DOHH2 (cell line): ENCODE results near the gene SEC14L1.
"Not testable (repeated sequence)": the region's sequence is repeated elsewhere in the genome, so short reads cannot be mapped to it uniquely, and the experiment has no call there.

Experiments
- H3F3A ChIP-seq: fragments of 200-600 bp; sonication (generic), shearing (Covaris generic); 2 replicates; pipeline ENCODE4 v1.6.0; 2016; ENCODE audit warnings: antibody characterized with exemption, mild to moderate bottlenecking; ENCODE audit not compliant: control insufficient read depth, insufficient read depth
- H3K27ac ChIP-seq: fragments of 200-600 bp; sonication (generic); 2 replicates; pipeline ENCODE4 v1.5.1; 2014; ENCODE audit warnings: low read depth, mild to moderate bottlenecking, low read length, moderate library complexity
- H3K27me3 ChIP-seq: fragments of 200-600 bp; sonication (generic); 2 replicates; pipeline ENCODE4 v1.6.1; 2014; ENCODE audit warnings: mild to moderate bottlenecking, low read length, mixed read lengths; ENCODE audit not compliant: control insufficient read depth
- H3K36me3 ChIP-seq: fragments of 200-600 bp; sonication (generic); 2 replicates; pipeline ENCODE4 v1.6.1; 2014; ENCODE audit warnings: mild to moderate bottlenecking, low read length, moderate library complexity, mixed read lengths; ENCODE audit not compliant: control insufficient read depth
- H3K4me1 ChIP-seq: fragments of 200-600 bp; sonication (generic); 2 replicates; pipeline ENCODE4 v1.6.1; 2014; ENCODE audit warnings: mild to moderate bottlenecking, low read length, mixed read lengths; ENCODE audit not compliant: control insufficient read depth
- H3K4me2 ChIP-seq: fragments of 200-600 bp; sonication (generic); 2 replicates; pipeline ENCODE4 v1.6.0; 2014; ENCODE audit warnings: mild to moderate bottlenecking, low read length, moderate library complexity
- H3K4me3 ChIP-seq: fragments of 200-600 bp; sonication (generic); 2 replicates; pipeline ENCODE4 v1.5.1; 2014; ENCODE audit warnings: mild to moderate bottlenecking, low read length, mixed read lengths
- H3K79me2 ChIP-seq: fragments of 200-600 bp; sonication (generic); 2 replicates; pipeline ENCODE4 v1.6.1; 2014; ENCODE audit warnings: mild to moderate bottlenecking, low read length, mixed read lengths; ENCODE audit not compliant: control insufficient read depth
- H3K9me2 ChIP-seq: fragments of 200-600 bp; sonication (generic); replicated peaks from 2 replicates; pipeline ENCODE4 v1.6.1; 2014; ENCODE audit warnings: mild to moderate bottlenecking, low read length, mixed read lengths; ENCODE audit not compliant: control insufficient read depth
- H3K9me3 ChIP-seq: fragments of 200-600 bp; sonication (generic); 2 replicates; pipeline ENCODE4 v1.6.1; 2014; ENCODE audit warnings: antibody characterized with exemption, low read length, mixed read lengths; ENCODE audit not compliant: control insufficient read depth, insufficient read depth
- H4K20me1 ChIP-seq: fragments of 200-600 bp; sonication (generic); 2 replicates; pipeline ENCODE4 v1.6.0; 2014; ENCODE audit warnings: low read depth, mild to moderate bottlenecking, antibody characterized with exemption, low read length, moderate library complexity; ENCODE audit not compliant: control insufficient read depth, insufficient read depth
- CTCF ChIP-seq: fragments of 200-600 bp; sonication (generic); IDR thresholded peaks from one replicate; pipeline ENCODE4 v1.5.1; 2014; ENCODE audit warnings: antibody characterized with exemption, mild to moderate bottlenecking, low read depth, low read length; ENCODE audit not compliant: poor library complexity, severe bottlenecking
- EZH2phosphoT487 ChIP-seq: fragments of 200-600 bp; sonication (generic); IDR thresholded peaks from 2 replicates; pipeline ENCODE4 v1.6.1; 2017; ENCODE audit warnings: borderline replicate concordance, mild to moderate bottlenecking, antibody characterized with exemption, low read length, moderate library complexity, mixed read lengths

The SEC14L1 gene

GRCh38 chr17:77247609-77248008, 106.8 kb downstream of the SEC14L1 start:
- Histone ChIP-seq H3K27ac (no peak overlapping the region), H3K9me3 (no peaks in the 10 kb centered on the region), H4K20me1 (no peaks in the 10 kb centered on the region), H3K4me2 (peak overlapping the region; percentile 98), H3K36me3 (no peaks in the 10 kb centered on the region), H3K27me3 (peaks cover 35% of the 10 kb centered on the region), H3F3A (peaks cover 4% of the 10 kb centered on the region; the same call in 1 of the 2 replicates), H3K9me2 (no peaks in the 10 kb centered on the region), H3K79me2 (no peaks in the 10 kb centered on the region), H3K4me1 (peaks cover 28% of the 10 kb centered on the region), H3K4me3 (peak overlapping the region; percentile 71)
- TF ChIP-seq CTCF (no peak), EZH2phosphoT487 (no peak)

- Histone ChIP-seq H3K36me3 (no peaks in the 10 kb centered on the region), H3K79me2 (no peaks in the 10 kb centered on the region), H3F3A (peaks cover 2% of the 10 kb centered on the region; the same call in 1 of the 2 replicates), H3K9me2 (no peaks in the 10 kb centered on the region), H3K4me2 (no peak overlapping the region), H3K27ac (no peak overlapping the region), H4K20me1 (no peaks in the 10 kb centered on the region), H3K27me3 (peaks cover 36% of the 10 kb centered on the region), H3K4me3 (no peak overlapping the region), H3K9me3 (no peaks in the 10 kb centered on the region), H3K4me1 (peaks cover 28% of the 10 kb centered on the region)
- TF ChIP-seq CTCF: no peak
- TF ChIP-seq EZH2phosphoT487: no peak
These were observed 107.7 kb downstream of the SEC14L1 start for GRCh38 chr17:77248216-77249114.

- no peak for TF ChIP-seq CTCF
- TF ChIP-seq EZH2phosphoT487: no peak
- H3F3A ChIP-seq: no peaks in the 10 kb centered on the region
- H3K4me2 ChIP-seq: no peak overlapping the region
- H3K4me1 ChIP-seq: peaks cover 10% of the 10 kb centered on the region
- no peaks in the 10 kb centered on the region for H4K20me1 ChIP-seq
- peaks cover 56% of the 10 kb centered on the region for H3K27me3 ChIP-seq
- H3K9me2 ChIP-seq: no peaks in the 10 kb centered on the region
- no peak overlapping the region for H3K4me3 ChIP-seq
- H3K27ac ChIP-seq: no peak overlapping the region
- H3K79me2 ChIP-seq: no peaks in the 10 kb centered on the region
- no peaks in the 10 kb centered on the region for H3K36me3 ChIP-seq
- H3K9me3 ChIP-seq: no peaks in the 10 kb centered on the region
These were observed 110.9 kb downstream of the SEC14L1 start for GRCh38 chr17:77251622-77252183.

- not testable (repeated sequence) for H3K4me3 ChIP-seq, H3K79me2 ChIP-seq, H3K4me2 ChIP-seq, H3K4me1 ChIP-seq, H3K9me3 ChIP-seq, H3K27ac ChIP-seq, H3K9me2 ChIP-seq, H3K36me3 ChIP-seq, H4K20me1 ChIP-seq, H3F3A ChIP-seq
- H3K27me3 ChIP-seq: peaks cover 55% of the 10 kb centered on the region
These were observed 111.5 kb downstream of the SEC14L1 start for GRCh38 chr17:77252306-77252705.
